ENCODE data around the gene SART3. TPM values are rescaled to one million over a fixed set of nuclear protein-coding genes. Genes with fewer than 3 reads are reported as not detected.
"Not testable (repeated sequence)": the region's sequence is repeated elsewhere in the genome, so short reads cannot be mapped to it uniquely, and the experiment has no call there.

The SART3 gene
- polyA plus RNA-seq, 3 donors: 60.8 to 72.7 (median 61.6) TPM

DNA sequence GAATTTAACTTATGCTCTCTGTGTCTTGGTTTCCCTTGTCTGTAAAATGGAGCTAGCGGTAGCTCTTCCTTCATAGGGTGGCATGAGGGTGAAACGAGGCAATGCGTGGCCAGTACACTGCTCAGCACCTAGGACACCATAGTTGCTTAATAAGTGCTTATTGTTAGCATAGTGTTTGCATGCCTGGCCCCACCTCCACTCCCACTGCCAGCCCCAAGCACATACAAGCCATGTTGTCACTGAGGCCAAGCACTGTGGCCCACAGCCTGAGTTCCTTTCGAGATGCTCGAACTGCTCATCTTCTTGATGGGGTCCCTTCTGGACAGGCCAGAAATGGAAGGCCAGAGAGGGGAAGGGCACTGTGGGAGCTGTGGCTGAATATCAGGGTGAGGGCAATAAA is 45.1 kb downstream of the SART3 start:
- no peak for DNase-seq (ENCODE audit: extremely low read depth in 1 of 11, low read depth in 9 of 11, low spot score in 4 of 11)

DNA sequence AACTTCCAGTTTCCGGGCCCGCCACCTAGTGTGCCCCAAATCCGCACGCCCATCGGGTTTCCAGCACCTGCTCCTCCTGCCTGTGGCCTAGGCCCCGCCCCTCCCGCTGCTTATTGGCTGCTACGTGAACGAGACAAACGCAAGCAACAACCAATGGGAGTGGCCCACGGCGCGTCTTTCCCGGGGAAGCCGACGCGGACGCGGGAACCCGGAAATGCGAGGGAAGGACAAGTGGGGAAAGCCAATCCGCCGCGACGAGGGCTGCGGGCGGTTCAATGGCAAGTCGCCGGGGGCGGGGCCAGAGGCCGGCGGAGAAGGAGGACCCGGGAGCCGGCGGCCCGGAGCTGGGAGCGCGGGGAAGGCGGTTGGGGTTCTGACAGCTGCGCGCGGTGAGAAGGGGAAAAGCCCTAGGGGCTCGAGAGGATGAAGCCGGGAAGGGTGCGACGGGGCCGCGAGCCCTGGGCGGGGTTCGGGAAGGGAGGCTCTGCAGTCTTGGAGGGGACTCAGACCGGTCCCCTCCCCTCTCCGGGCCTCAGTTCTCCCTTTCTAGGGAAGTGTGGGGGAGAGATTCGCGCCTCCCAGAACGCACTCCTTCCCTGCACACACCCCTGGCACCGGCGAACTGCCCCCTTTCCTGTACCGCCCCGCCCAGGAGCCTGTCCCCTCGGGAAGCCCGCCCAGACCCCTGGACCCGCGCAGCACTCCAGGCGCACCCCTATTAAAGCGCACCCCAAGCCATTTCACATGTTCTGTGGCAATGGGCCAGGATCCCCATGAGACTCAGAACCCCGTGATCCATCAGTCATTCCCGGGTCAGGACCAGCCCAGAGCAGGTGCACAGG is 45.8 kb downstream of the SART3 start, which contains the start of gene FICD:
Gene FICD (plus strand): TSS at position 305 of the 842 bp plus-strand sequence. CDS start 1,696 bp downstream, outside the sequence.
- DNase-seq (ENCODE audit: extremely low read depth in 1 of 11, low read depth in 9 of 11, low spot score in 4 of 11): peak; percentile 91 to 99 (median 98)

DNA sequence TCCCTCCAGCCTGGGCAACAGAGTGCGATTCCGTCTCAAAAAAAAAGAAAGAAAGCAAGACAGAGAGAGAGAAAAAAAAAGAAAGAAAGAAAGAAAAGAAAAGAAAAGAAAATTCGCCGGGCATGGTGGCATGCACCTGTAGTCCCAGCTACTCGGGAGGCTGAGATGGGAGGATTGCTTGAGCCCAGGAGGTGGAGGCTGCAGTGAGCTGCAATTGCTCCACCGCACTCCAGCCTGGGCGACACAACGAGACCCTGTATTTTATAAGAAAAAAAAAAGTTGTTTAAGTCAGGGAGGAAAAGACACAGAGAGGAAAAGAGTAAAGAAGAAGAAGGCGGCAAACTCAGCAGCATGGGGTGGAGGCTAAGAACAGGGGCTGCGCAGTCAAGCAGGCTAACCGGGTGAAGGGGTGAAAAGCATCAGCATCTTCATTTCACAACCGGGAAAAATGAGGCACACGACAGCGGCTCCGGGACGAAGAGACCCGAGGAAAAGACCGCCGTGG is 46.5 kb downstream of the SART3 start:
- DNase-seq (ENCODE audit: extremely low read depth in 1 of 11, low read depth in 9 of 11, low spot score in 4 of 11): peak in 1 of 11 donors; percentile 15

DNA sequence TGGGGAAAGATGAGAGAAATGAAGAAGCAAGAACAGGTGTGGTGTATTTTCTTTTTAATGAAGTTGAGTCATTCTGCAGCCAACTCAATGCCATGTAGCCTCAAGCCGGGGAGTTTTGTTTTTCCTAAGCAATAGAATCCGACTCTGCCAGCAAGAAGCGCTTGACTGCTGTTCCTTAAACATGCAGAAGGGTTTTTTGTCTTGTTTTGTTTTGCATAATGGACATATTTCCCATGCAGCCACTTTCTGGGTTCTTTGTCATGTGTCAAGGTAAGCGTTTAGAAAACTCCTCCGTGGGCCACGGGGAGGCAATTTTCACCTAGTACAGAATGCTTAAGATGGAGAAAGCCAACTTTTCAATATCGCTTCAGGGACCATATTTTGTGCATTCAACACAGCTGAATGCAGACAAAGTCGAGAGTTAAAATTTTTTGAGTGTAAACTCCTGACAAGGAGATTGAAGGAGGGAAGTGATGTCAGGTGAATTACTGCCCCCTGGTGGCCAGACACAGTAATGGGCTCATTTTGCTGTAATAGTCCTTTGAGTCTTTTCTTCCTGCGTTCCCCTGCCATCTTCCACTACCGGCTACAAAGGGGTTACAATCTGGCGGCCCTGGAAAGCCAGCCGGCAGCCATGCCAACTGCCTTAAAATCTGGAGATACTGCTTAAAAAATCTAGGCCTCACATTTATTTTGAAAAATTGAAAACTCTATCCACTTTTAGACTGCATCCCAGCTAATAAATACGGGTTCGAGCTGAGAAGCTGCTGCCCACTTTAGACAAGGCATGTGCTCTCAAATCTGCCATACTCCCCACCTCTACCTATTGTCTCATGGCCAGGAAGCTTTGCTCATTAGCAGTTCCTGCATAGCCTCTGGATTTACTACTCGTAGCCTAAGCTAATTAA is 49.1 kb downstream of the SART3 start:
- DNase-seq (ENCODE audit: extremely low read depth in 1 of 11, low read depth in 9 of 11, low spot score in 4 of 11): peak; percentile 56 to 75 (median 63)

DNA sequence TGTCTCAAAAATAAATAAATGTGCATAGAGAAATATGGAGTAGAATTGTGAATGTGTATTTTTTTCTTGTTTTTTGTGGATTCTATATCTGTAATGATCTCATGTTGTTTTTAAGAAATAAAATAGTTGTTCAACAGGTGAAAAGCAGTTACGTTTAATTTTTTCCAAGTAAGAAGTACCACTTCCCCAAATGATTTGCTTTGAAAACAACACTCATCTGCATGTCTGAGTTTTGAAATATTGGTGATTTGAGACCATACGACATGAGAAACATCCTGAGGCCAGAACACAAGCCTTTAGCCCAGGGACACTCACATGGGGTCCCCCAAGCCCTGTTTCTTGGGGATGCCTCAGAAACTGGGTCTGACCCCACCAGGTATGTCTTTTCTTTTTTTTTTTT is 50.1 kb downstream of the SART3 start:
- DNase-seq (ENCODE audit: extremely low read depth in 1 of 11, low read depth in 9 of 11, low spot score in 4 of 11): no peak

DNA sequence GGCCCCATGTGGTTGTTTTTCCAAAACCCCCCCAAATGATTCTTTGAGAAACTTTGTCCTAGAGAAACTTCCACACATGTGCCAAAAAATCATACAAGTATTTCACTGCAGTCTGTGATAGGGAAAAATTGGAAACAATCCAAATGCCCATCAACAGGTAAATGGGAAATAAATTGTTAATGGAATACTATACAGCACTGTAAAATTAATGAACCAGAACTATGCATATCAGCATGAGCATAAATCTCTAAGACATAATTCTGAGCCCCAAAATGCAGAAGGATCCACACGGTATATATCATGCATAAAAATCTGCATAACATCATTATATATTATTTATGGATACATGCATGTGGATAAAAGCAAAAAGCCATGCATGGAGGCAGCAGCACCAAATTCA is 51.2 kb downstream of the SART3 start:
- DNase-seq (ENCODE audit: extremely low read depth in 1 of 11, low read depth in 9 of 11, low spot score in 4 of 11): no peak

DNA sequence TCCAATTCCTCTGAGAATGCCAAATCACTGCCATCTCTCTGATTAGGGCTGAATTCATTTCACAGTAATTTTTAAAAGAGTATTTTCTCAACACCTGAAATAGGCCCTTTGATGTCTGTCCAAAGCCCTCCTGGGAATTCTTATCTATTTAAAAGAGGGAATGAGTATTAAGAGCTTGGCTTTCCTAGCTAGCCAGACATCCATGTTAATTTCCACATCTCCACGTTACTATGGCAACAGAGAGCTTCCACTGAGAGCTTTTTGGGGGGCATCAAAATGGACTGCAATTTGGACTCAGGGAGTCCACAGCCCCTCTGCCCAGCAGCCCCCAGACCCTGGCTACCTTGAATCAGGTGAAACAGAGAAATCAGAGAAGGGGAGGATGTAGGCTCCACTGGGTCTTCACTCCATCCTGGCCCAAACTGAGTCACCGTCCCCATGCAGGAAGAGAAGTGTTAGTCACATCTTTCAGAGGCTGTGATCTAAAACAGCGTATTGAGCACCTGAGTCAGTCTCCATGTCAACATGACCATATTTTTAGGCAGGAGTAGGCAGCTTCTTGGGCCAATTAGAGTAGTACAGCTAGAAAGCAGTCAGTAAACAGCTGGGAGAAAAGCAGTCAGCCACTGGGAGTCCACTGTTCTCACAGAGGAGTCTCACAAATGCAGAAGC is 52.9 kb downstream of the SART3 start:
- DNase-seq (ENCODE audit: extremely low read depth in 1 of 11, low read depth in 9 of 11, low spot score in 4 of 11): no peak

DNA sequence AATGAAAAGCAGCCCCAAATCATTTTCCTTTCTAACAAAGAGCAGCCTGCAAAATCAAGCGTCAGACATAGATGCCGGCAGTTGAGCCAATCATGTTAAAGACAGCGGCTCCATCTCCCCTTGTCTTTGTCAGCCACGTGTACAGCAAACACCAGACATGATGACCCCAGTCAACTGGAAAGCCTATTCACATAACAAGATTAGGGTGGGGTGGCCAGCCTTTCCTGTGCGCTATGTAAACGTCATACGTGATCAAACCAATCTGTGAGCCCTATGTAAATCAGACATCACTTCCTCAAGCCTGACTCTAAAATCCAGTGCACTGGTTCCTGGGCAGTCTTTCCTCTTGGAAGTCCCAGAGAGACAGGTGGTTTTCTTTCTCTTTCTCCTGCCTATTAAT is 55.8 kb downstream of the SART3 start:
- no peak for DNase-seq (ENCODE audit: extremely low read depth in 1 of 11, low read depth in 9 of 11, low spot score in 4 of 11)

DNA sequence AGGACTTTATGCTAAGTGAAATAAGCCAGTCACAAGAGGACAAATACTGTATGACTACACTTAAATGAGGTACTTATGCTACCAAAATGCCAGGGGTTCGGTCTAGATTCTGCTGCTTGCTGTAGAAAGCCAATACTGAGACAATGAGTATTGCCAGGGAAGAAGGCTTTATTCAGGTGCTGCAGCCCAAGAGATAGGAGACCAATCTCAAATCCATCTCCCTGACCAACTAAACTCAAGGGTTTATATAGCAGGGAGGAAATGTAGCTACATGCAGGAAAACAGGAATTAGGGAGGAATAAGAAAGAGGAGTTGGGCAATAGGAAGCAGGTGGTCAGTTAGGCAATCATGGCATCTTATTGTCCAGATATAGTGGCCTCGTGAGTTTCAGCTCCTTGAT is 58.1 kb downstream of the SART3 start:
- DNase-seq (ENCODE audit: extremely low read depth in 1 of 11, low read depth in 9 of 11, low spot score in 4 of 11): no peak

DNA sequence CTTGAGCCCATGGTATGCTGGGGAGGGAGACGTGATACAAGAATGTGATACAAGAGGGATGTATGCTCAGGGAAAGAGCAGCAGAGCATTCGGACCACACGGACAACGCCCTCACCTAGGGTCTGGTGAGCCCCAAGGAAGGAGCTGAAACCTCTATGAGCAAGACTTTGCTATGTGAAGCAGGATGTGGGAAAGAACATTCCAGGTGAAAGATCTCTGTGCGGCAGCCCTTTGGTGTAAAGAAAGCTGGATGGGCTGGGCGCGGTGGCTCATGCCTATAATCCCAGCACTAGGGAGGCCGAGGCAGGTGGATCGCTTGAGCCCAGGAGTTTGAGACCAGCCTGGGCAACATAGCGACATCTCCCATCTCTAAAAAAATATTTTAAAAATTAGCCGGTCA is 62.8 kb downstream of the SART3 start:
- no peak for DNase-seq (ENCODE audit: extremely low read depth in 1 of 11, low read depth in 9 of 11, low spot score in 4 of 11)

DNA sequence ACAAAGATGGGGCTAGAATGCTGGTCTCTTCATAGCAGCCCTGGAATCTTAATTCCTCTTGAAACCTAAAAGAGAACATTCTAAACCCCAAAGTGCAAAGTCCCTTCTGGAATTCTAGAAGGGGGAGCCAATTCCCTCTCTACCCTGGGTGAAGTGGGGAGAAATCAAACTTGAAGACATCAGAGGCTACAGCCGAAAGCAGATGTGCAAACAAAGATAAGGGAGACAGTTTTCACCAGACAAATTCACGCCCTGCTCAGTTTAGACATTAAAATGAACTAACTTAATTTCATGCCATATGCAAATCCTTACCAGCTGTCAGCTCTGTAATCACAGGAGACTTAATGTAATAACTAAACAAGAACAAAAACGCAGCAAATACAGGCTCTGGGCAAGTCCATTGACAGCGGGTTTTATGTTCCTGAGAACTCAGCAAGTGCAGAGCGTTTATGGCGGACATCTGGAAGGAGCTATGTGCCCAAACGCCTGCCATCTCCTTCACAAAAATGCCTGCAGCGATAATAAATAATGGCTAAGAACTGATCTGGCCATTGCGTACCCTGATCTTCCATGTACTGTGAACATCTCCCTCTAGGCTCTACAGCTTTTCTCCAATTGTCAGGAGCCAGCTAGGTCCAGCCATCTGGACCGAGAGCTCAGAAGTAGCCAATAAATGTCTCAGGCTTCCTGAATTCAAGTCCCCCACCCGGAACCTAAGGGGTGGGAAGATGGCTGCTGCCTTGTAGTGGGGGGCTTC is 65.0 kb downstream of the SART3 start:
- DNase-seq (ENCODE audit: extremely low read depth in 1 of 11, low read depth in 9 of 11, low spot score in 4 of 11): no peak

DNA sequence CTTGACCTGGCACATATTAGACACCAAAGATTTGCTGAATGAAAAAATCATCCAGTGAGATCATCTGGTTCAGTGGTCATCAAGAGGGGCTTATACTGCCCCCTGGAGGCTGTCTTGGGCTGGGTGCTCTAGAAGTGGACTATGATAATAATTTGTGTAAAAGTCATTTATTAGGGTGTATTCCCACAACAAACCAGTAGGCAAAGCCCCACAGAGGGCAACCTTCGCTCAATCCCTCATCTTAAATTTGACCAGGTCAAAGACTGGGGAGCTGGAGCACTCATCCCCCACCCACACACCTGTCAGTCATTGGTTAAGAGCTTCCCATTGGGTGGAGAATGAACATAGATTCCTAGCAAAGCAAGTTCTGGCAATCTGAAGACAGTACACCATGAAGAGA is 65.9 kb downstream of the SART3 start:
- DNase-seq (ENCODE audit: extremely low read depth in 1 of 11, low read depth in 9 of 11, low spot score in 4 of 11): peak in 1 of 11 donors; percentile 7

DNA sequence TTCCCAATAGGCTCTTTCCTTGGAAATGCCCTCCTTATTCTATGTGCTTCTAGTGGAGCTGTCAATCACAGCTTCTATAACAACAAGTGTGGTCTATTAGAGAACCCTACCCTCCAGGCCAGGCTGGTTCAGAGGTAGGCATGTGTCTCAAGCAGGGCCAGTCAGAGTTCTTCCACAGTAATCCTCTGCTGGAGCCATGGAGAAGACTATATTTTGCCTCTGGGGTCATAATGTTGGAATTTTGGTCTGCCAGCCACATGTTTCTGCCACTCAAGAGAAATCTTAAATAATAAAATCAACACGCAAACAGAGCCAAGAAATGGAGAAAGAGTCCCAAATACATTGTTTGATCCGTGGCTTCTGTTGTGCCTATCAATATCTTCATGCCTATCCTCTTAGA is 69.7 kb downstream of the SART3 start:
- DNase-seq (ENCODE audit: extremely low read depth in 1 of 11, low read depth in 9 of 11, low spot score in 4 of 11): no peak

DNA sequence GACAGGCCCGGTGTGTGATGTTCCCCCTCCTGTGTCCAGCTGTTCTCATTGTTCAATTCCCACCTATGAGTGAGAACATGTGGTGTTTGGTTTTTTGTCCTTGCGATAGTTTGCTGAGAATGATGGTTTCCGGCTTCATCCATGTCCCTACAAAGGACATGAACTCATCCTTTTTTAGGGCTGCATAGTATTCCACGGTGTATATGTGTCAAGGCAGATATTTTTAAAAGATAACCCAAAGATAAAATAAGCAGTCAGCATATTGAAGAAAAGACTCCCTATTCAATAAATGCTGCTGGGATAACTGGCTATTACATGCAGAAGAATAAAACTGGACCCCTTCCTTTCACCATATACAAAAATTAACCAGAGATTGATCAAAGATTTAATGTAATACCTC is 73.9 kb downstream of the SART3 start:
- DNase-seq (ENCODE audit: extremely low read depth in 1 of 11, low read depth in 9 of 11, low spot score in 4 of 11): not testable (repeated sequence)

DNA sequence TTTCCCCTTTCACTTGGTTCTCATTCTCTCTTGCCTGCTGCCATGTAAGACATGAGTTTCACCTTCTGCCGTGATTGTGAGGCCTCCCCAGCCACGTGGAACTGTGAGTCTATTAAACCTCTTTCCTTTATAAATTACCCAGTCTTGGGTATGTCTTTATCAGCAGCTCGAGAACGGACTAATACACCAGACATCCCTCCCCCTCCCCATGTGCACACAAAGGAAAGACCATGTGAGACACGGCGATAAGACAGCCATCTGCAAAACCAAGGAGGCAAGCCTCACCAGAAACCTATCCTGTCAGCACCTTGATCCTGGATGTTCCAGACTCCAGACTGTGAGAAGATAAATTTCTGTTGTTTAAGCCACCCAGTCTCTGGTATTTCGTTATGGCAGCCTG is 75.6 kb downstream of the SART3 start:
- DNase-seq (ENCODE audit: extremely low read depth in 1 of 11, low read depth in 9 of 11, low spot score in 4 of 11): not testable (repeated sequence)

DNA sequence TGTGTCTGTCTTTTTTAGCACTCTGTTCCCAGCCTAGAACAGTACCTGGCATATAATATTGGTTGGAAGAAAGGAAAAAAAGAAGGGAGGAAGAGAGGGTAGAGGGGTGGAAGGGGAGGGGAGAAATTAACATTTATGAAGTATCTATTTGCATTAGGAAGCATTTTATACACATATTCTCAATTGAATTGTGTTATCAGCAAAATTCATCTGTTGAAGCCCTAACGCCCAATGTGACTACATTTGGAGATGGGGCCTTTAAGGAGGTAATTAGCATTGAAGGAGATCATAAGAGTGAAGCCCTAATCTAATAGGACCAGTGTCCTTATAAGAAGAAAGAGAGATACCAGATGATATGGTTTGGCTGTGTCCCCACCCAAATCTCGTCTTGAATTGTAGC is 76.1 kb downstream of the SART3 start:
- DNase-seq (ENCODE audit: extremely low read depth in 1 of 11, low read depth in 9 of 11, low spot score in 4 of 11): no peak

DNA sequence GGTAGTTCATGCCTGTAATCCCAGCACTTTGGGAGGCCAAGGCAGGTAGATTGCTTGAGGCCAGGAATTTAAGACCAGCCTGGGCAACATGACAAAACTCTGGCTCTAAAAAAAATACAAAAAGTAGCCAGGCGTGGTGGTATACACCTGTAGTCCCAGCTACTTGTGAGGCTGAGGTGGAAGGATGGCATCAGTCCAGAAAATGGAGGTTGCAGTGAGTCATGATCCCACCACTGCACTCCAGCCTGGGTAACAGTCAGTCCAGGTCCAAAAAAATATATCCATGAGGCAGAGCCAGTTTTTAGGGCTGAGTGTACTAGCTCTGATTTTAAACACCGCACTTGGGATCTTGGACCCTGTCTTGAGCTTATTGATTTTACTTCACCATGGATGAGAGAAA is 76.5 kb downstream of the SART3 start:
- no peak for DNase-seq (ENCODE audit: extremely low read depth in 1 of 11, low read depth in 9 of 11, low spot score in 4 of 11)

DNA sequence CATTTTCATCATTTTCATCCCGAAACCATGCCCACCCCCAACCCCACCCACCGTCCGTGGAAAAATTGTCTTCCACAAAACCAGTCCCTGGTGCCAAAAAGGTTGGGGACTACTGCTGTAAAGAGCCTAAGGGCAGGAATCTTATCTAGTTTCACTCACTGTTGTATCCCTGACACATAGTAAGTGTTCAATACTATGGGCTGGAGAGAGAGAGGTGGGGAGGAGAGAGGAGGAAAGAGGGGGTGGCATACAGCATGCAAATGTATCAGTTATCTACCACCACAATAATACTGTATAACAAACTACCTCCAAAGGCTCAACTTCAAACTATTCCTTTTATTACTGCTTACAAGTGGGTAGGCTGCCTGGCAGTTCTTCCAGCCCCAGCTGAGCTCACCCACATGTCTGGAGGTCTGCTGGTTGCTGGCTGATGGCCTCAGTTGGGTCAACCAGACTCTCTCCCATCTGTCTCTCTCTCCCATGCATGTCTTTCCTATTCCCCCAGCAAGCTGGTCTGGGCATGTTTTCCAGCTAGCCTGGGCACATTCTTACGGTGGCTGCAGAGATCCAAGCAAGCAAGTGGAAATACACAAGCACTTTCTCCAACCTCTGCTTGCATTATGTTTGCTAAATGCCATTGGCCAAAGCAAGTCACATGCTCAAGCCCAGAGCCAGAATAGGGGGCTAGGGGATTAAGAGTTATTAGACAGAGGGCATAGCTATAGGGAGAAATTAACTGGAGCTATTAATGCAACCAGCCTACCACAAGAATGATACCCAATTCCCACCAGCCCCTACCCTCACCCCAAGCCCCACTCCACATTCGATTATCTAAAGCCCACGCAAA is 77.5 kb downstream of the SART3 start:
- no peak for DNase-seq (ENCODE audit: extremely low read depth in 1 of 11, low read depth in 9 of 11, low spot score in 4 of 11)

Data from renal cortex interstitium (tissue), 11 donors.